Stimulated activated CD8-positive, alpha-beta memory T cell treated with anti-CD3 and anti-CD28 coated beads, Interleukin-4, amount 100 ng/mL, for 24 hours (primary cell): Measurements from ENCODE around the gene CD300C.
"Not testable (repeated sequence)": the region's sequence is repeated elsewhere in the genome, so short reads cannot be mapped to it uniquely, and the experiment has no call there.

ENCODE experiments used
- DNase-seq: peaks from one replicate; pipeline ENCODE4 v3.0.0-alpha.2; 2020; ENCODE audit warnings: low read depth

The CD300C gene

GRCh38 chr17:74545843-74546230 lies at the start of gene CD300C:
Gene CD300C, minus strand, starts transcription at chr17:74546115. Its CDS starts 333 bp downstream, at chr17:74545782.
- DNase-seq: no peak

GRCh38 chr17:74595037-74595750 lies 49.3 kb upstream of the CD300C start:
- no peak for DNase-seq

GRCh38 chr17:74592087-74592990 lies 46.4 kb upstream of the CD300C start, which contains the start of gene CD300LD:
Gene CD300LD, minus strand, starts transcription at chr17:74592283. Its CDS starts 81 bp downstream, at chr17:74592202.
- DNase-seq: no peak

- no peak for DNase-seq
These were observed 45.6 kb upstream of the CD300C start for GRCh38 chr17:74591503-74591902.

GRCh38 chr17:74585711-74586110 lies 39.8 kb upstream of the CD300C start:
- DNase-seq: no peak

- no peak for DNase-seq
These were observed 38.6 kb upstream of the CD300C start for GRCh38 chr17:74584292-74585060.

- DNase-seq: no peak
These were observed 36.7 kb upstream of the CD300C start for GRCh38 chr17:74582633-74583032.

GRCh38 chr17:74579900-74580299 lies 34.0 kb upstream of the CD300C start:
- no peak for DNase-seq

GRCh38 chr17:74578979-74579378 lies 33.1 kb upstream of the CD300C start:
- DNase-seq: no peak

- DNase-seq: no peak
These were observed 28.7 kb upstream of the CD300C start for GRCh38 chr17:74574489-74575142.

GRCh38 chr17:74573635-74574034 lies 27.7 kb upstream of the CD300C start:
- DNase-seq: not testable (repeated sequence)

- DNase-seq: no peak
These were observed 27.3 kb upstream of the CD300C start for GRCh38 chr17:74573169-74573568.

- DNase-seq: no peak
These were observed 25.8 kb upstream of the CD300C start for GRCh38 chr17:74571621-74572270.

GRCh38 chr17:74569020-74570003 lies 23.4 kb upstream of the CD300C start:
- DNase-seq: no peak

GRCh38 chr17:74568106-74568873 lies 22.4 kb upstream of the CD300C start:
- DNase-seq: no peak

- no peak for DNase-seq
These were observed 21.5 kb upstream of the CD300C start, which contains the start of gene CD300H for GRCh38 chr17:74567397-74567796. Gene CD300H, minus strand, starts transcription at chr17:74567509.

- no peak for DNase-seq
These were observed 20.3 kb upstream of the CD300C start for GRCh38 chr17:74566132-74566753.

GRCh38 chr17:74565126-74565525 lies 19.2 kb upstream of the CD300C start:
- no peak for DNase-seq

- DNase-seq: no peak
These were observed 17.4 kb upstream of the CD300C start for GRCh38 chr17:74563358-74563757.
